CD14-positive monocyte (primary cell): ENCODE data around the gene IL18RAP. TPM values are rescaled to one million over a fixed set of nuclear protein-coding genes. Genes with fewer than 3 reads are reported as not detected.

Source experiments
- DNase-seq, 3 donors: peaks; one replicate each; pipeline ENCODE4 v3.0.0-alpha.2; 2011 to 2022
- H2AFZ ChIP-seq: 2 replicates; pipeline ENCODE4 v1.6.0; 2012; ENCODE audit warnings: mild to moderate bottlenecking, low read depth, low read length, inconsistent platforms; ENCODE audit not compliant: insufficient read depth, poor library complexity, severe bottlenecking
- H3K27ac ChIP-seq, 2 donors: 1 replicate in 1 of 2; 2 replicates in 1 of 2; pipeline ENCODE4 v1.5.1; 2012 to 2013; ENCODE audit warnings: low read length in 2 of 2, control low read depth in 1 of 2, inconsistent platforms in 1 of 2, low read depth in 1 of 2, mild to moderate bottlenecking in 1 of 2
- H3K27me3 ChIP-seq, 2 donors: one replicate each; pipeline versions ENCODE4 v1.6.0 to v1.6.1; 2011 to 2013; ENCODE audit warnings: low read length in 2 of 2; ENCODE audit not compliant: control insufficient read depth in 2 of 2, insufficient read depth in 2 of 2
- H3K36me3 ChIP-seq, 2 donors: replicated peaks in 1 of 2; 1 replicate in 1 of 2; 2 replicates in 1 of 2; pipeline versions ENCODE4 v1.5.1 to v1.6.1; 2012 to 2013; ENCODE audit warnings: low read length in 2 of 2, control low read depth in 1 of 2, inconsistent platforms in 1 of 2, mild to moderate bottlenecking in 1 of 2; ENCODE audit not compliant: insufficient read depth in 2 of 2, control insufficient read depth in 1 of 2
- H3K4me1 ChIP-seq, 2 donors: 1 replicate in 1 of 2; 2 replicates in 1 of 2; pipeline versions ENCODE4 v1.5.1 to v1.6.1; 2012 to 2013; ENCODE audit warnings: low read length in 2 of 2, control low read depth in 1 of 2, inconsistent platforms in 1 of 2, mild to moderate bottlenecking in 1 of 2, moderate library complexity in 1 of 2; ENCODE audit not compliant: insufficient read depth in 2 of 2, control insufficient read depth in 1 of 2
- H3K4me2 ChIP-seq: replicated peaks from 2 replicates; pipeline ENCODE3; 2012; ENCODE audit warnings: low read length, moderate library complexity, mild to moderate bottlenecking; ENCODE audit not compliant: poor library complexity, severe bottlenecking; ENCODE audit errors: extremely low read depth
- H3K4me3 ChIP-seq, 3 experiments: fragments of 200-600 bp in 1 of 3; sonication (generic) in 1 of 3; replicated peaks in 1 of 3; 1 replicate in 2 of 3; 2 replicates in 1 of 3; pipeline ENCODE4 v1.5.1; 2011 to 2013; ENCODE audit warnings: low read length in 3 of 3, mild to moderate bottlenecking in 3 of 3, control low read depth in 2 of 3, low read depth in 2 of 3, inconsistent platforms in 1 of 3, moderate library complexity in 1 of 3
- H3K79me2 ChIP-seq: 2 replicates; pipeline ENCODE4 v1.6.0; 2012; ENCODE audit warnings: mild to moderate bottlenecking, control low read depth, inconsistent platforms, low read length, moderate library complexity; ENCODE audit not compliant: insufficient read depth
- H3K9ac ChIP-seq: 2 replicates; pipeline ENCODE4 v1.6.0; 2017; ENCODE audit warnings: low read length, mild to moderate bottlenecking; ENCODE audit not compliant: insufficient read depth, poor library complexity, severe bottlenecking
- H3K9me3 ChIP-seq, 2 donors: replicated peaks in 1 of 2; 1 replicate in 1 of 2; 2 replicates in 1 of 2; pipeline versions ENCODE4 v1.5.1 to v1.6.1; 2012 to 2013; ENCODE audit warnings: low read length in 2 of 2, control low read depth in 1 of 2; ENCODE audit not compliant: control insufficient read depth in 1 of 2, insufficient read depth in 1 of 2
- H4K20me1 ChIP-seq: 2 replicates; pipeline ENCODE4 v1.6.0; 2012; ENCODE audit warnings: mild to moderate bottlenecking, low read length, control low read depth, moderate library complexity; ENCODE audit not compliant: insufficient read depth
- H3K27ac Mint-ChIP-seq, 7 donors: one replicate each; pipeline ENCODE4 v1.8.0; 2020; ENCODE audit warnings: mild to moderate bottlenecking in 7 of 7, mixed read lengths in 7 of 7, moderate library complexity in 6 of 7, inconsistent platforms in 2 of 7
- H3K27me3 Mint-ChIP-seq, 3 donors: one replicate each; pipeline ENCODE4 v1.8.0; 2021 to 2022; ENCODE audit warnings: low read depth in 3 of 3, mild to moderate bottlenecking in 3 of 3, mixed read lengths in 3 of 3, moderate library complexity in 3 of 3, inconsistent platforms in 1 of 3
- H3K36me3 Mint-ChIP-seq, 2 donors: one replicate each; pipeline ENCODE4 v1.8.0; 2020; ENCODE audit warnings: mixed read lengths in 2 of 2, inconsistent platforms in 1 of 2, mild to moderate bottlenecking in 1 of 2
- H3K4me1 Mint-ChIP-seq: one replicate; pipeline ENCODE4 v1.8.0; 2020; ENCODE audit warnings: mild to moderate bottlenecking, mixed read lengths
- H3K4me3 Mint-ChIP-seq, 2 donors: one replicate each; pipeline ENCODE4 v1.8.0; 2020; ENCODE audit warnings: mild to moderate bottlenecking in 2 of 2, mixed read lengths in 2 of 2, moderate library complexity in 1 of 2
- H3K9me3 Mint-ChIP-seq, 7 donors: one replicate each; pipeline ENCODE4 v1.8.0; 2020 to 2022; ENCODE audit warnings: mixed read lengths in 7 of 7, mild to moderate bottlenecking in 6 of 7, moderate library complexity in 6 of 7, inconsistent platforms in 2 of 7
- WGBS: methylation state at CpG from one replicate; pipeline ENCODE4 v1.1.5; 2013; ENCODE audit warnings: missing lambda C conversion rate; ENCODE audit not compliant: insufficient coverage; 5-methylcytosine and 5-hydroxymethylcytosine counted together
- intact Hi-C, 2 donors: fragments of 100-400 bp; cut with micrococcal nuclease; formaldehyde crosslinking; loops; one replicate each; pipeline versions ENCODE4 v1.15.0 to v1.15.1; 2023
- polyA plus RNA-seq, 3 donors: library from polyadenylated mRNA; depleted of rRNA in 1 of 3; unstranded in 2 of 3; stranded (reverse) in 1 of 3; fragments of 300-500 nt in 2 of 3; fragments of >200 nt in 1 of 3; fragmentation: Illumina TruSeq in 2 of 3; gene quantifications; 1 replicate in 2 of 3; 2 replicates in 1 of 3; pipeline ENCODE4 v1.2.3, GENCODE V29; 2012 to 2021
- TF ChIP-seq, protein P1 (sequence below): fragments of 200-600 bp; IDR thresholded peaks from one replicate; pipeline ENCODE4 v1.8.0; 2022; ENCODE audit warnings: antibody characterized with exemption, mild to moderate bottlenecking

Gene IL18RAP
- polyA plus RNA-seq, 3 donors: 0.24 TPM; not detected in 2

DNA sequence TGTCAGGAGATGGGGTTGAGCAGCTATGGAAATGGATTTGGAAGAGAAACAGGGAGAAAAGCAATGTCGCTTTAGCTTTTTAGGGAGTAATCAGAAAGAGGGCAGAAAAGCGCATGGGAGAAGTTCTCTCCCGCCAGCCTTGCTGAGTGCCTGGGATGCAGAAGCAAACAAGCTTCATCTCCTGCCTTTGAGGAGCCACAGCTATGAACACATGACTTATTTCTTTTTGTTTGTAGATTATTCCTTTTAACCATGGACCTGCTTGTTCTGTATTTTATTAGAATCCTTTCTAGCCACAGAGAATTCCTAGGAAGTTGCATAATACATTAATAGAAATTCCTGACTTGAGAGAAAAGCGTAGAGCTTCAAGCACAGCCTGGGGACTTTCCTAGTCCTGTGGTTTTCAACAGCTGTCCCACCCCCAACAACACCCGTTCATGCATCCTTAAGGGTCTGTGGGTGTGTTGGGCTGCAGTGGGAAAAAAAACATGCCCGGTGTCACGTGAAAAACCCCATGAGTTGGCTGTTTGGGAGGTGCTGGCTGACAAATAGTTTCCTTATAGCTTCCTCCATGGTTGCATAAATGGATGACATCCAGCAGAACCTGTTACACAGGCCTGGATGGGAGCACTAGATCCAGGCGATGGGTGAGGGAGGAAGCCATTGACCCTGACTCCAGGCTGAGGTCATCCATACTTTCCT lies 65.0 kb downstream of the IL18RAP start:
- H3K4me1 Mint-ChIP-seq: peaks cover 9% of the 10 kb centered on the region
- H3K27me3 Mint-ChIP-seq: peaks cover 8 to 19% (median 15%) of the 10 kb centered on the region in 3 donors
- Histone ChIP-seq H3K4me1 (no peaks in the 10 kb centered on the region), H3K27ac (no peak overlapping the region), H4K20me1 (no peaks in the 10 kb centered on the region), H3K27me3 (peaks cover 0 to 4% of the 10 kb centered on the region in 2 donors), H3K4me2 (no peak overlapping the region), H3K4me3 (no peak overlapping the region), H3K79me2 (no peaks in the 10 kb centered on the region), H3K36me3 (no peaks in the 10 kb centered on the region), H3K9me3 (peaks cover 0 to 7% of the 10 kb centered on the region in 2 donors), H2AFZ (no peak overlapping the region), H3K9ac (no peak overlapping the region)
- no peak overlapping the region for H3K4me3 Mint-ChIP-seq
- H3K36me3 Mint-ChIP-seq: no peaks in the 10 kb centered on the region
- intact Hi-C loops: no loop called here
- TF ChIP-seq, protein P1, sequence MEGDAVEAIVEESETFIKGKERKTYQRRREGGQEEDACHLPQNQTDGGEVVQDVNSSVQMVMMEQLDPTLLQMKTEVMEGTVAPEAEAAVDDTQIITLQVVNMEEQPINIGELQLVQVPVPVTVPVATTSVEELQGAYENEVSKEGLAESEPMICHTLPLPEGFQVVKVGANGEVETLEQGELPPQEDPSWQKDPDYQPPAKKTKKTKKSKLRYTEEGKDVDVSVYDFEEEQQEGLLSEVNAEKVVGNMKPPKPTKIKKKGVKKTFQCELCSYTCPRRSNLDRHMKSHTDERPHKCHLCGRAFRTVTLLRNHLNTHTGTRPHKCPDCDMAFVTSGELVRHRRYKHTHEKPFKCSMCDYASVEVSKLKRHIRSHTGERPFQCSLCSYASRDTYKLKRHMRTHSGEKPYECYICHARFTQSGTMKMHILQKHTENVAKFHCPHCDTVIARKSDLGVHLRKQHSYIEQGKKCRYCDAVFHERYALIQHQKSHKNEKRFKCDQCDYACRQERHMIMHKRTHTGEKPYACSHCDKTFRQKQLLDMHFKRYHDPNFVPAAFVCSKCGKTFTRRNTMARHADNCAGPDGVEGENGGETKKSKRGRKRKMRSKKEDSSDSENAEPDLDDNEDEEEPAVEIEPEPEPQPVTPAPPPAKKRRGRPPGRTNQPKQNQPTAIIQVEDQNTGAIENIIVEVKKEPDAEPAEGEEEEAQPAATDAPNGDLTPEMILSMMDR: no peak
- peaks cover 0 to 13% (median 8%) of the 10 kb centered on the region in 7 donors for H3K9me3 Mint-ChIP-seq
- DNase-seq: peak in 1 of 3 donors; percentile 33
- WGBS: 42% methylated on average over 5 of the region's 8 CpGs
- peak overlapping the region in 1 of 7 donors; percentile 18 for H3K27ac Mint-ChIP-seq

- H4K20me1 ChIP-seq: no peaks in the 10 kb centered on the region
- peak overlapping the region in 1 of 7 donors; percentile 9 for H3K27ac Mint-ChIP-seq
- no peak for DNase-seq
Observed at GRCh38 chr2:102489646-102490045, 66.7 kb downstream of the IL18RAP start.

More at GRCh38 chr2:102489646-102490045, 66.7 kb downstream of the IL18RAP start:
- Histone ChIP-seq H3K9ac (no peak overlapping the region), H3K79me2 (no peaks in the 10 kb centered on the region), H3K27me3 (peaks cover 0 to 4% of the 10 kb centered on the region in 2 donors), H3K4me2 (no peak overlapping the region), H3K4me3 (no peak overlapping the region), H3K27ac (no peak overlapping the region), H3K4me1 (no peaks in the 10 kb centered on the region), H3K9me3 (peaks cover 0 to 7% of the 10 kb centered on the region in 2 donors), H2AFZ (no peak overlapping the region), H3K36me3 (no peaks in the 10 kb centered on the region)
- intact Hi-C loops: no loop called here
- H3K4me3 Mint-ChIP-seq: no peak overlapping the region
- peaks cover 2 to 21% (median 14%) of the 10 kb centered on the region in 7 donors for H3K9me3 Mint-ChIP-seq
- H3K4me1 Mint-ChIP-seq: peaks cover 9% of the 10 kb centered on the region
- TF ChIP-seq, protein P1: no peak
- peaks cover 8 to 18% (median 15%) of the 10 kb centered on the region in 3 donors for H3K27me3 Mint-ChIP-seq
- no CpG with 5 or more reads among the region's 1 CpG for WGBS
- H3K36me3 Mint-ChIP-seq: no peaks in the 10 kb centered on the region
